Natural killer cell (primary cell): Measurements from ENCODE around the gene SLC25A48. TPM values are rescaled to one million over a fixed set of nuclear protein-coding genes. Genes with fewer than 3 reads are reported as not detected.

Source experiments
- ATAC-seq, 3 donors: fragments of 150-1000 bp in 2 of 3; fragments of 200-7000 bp in 1 of 3; cut with Tn5 transposase; 1 replicate in 1 of 3; 2 replicates in 2 of 3; pipeline ENCODE4 v1.10.0; 2021; ENCODE audit warnings: mild to moderate bottlenecking in 2 of 3, moderate library complexity in 2 of 3
- DNase-seq, 2 donors: peaks; one replicate each; pipeline versions ENCODE4 v3.0.0 to v3.0.0-alpha.2; 2013 to 2021; ENCODE audit warnings: mixed read lengths in 1 of 2
- H3K27ac ChIP-seq: one replicate; pipeline ENCODE4 v1.5.1; 2013; ENCODE audit warnings: mild to moderate bottlenecking, low read length
- H3K27me3 ChIP-seq: one replicate; pipeline ENCODE4 v1.6.1; 2013; ENCODE audit warnings: low read length; ENCODE audit not compliant: control insufficient read depth, insufficient read depth
- H3K36me3 ChIP-seq: one replicate; pipeline ENCODE4 v1.6.1; 2013; ENCODE audit warnings: low read length; ENCODE audit not compliant: control insufficient read depth, insufficient read depth
- H3K4me1 ChIP-seq: one replicate; pipeline ENCODE4 v1.6.1; 2013; ENCODE audit warnings: low read length; ENCODE audit not compliant: control insufficient read depth, insufficient read depth
- H3K4me3 ChIP-seq: one replicate; pipeline ENCODE4 v1.5.1; 2013; ENCODE audit warnings: low read length
- H3K9me3 ChIP-seq: one replicate; pipeline ENCODE4 v1.6.1; 2013; ENCODE audit warnings: low read length; ENCODE audit not compliant: control insufficient read depth, insufficient read depth
- H3K27ac Mint-ChIP-seq, 2 donors: one replicate each; pipeline ENCODE4 v1.8.0; 2022; ENCODE audit warnings: mild to moderate bottlenecking in 2 of 2, mixed read lengths in 2 of 2, moderate library complexity in 1 of 2
- H3K27me3 Mint-ChIP-seq, 2 donors: one replicate each; pipeline ENCODE4 v1.8.0; 2022; ENCODE audit warnings: low read depth in 2 of 2, mixed read lengths in 2 of 2
- H3K36me3 Mint-ChIP-seq: one replicate; pipeline ENCODE4 v1.8.0; 2022; ENCODE audit warnings: mixed read lengths
- H3K4me1 Mint-ChIP-seq, 2 donors: one replicate each; pipeline ENCODE4 v1.8.0; 2022; ENCODE audit warnings: mixed read lengths in 2 of 2
- H3K4me3 Mint-ChIP-seq: one replicate; pipeline ENCODE4 v1.8.0; 2022; ENCODE audit warnings: mild to moderate bottlenecking, moderate library complexity, mixed read lengths
- H3K9me3 Mint-ChIP-seq, 2 donors: one replicate each; pipeline ENCODE4 v1.8.0; 2022; ENCODE audit warnings: mixed read lengths in 2 of 2
- whole genome bisulfite sequencing: methylation state at CpG from one replicate; pipeline ENCODE4 v1.1.7; 2013; ENCODE audit warnings: missing lambda C conversion rate; ENCODE audit not compliant: insufficient coverage; 5-methylcytosine and 5-hydroxymethylcytosine counted together
- intact Hi-C: fragments of 100-400 bp; cut with micrococcal nuclease; formaldehyde crosslinking; loops from one replicate; pipeline ENCODE4 v1.14.2; 2022
- total RNA-seq, 4 donors: library from RNA; stranded (reverse); fragments of 120-200 nt in 1 of 4; gene quantifications; one replicate each; pipeline versions ENCODE4 v1.2.3 to v1.2.4, GENCODE V29; 2013 to 2022
- TF ChIP-seq, protein P1 (sequence below): fragments of 200-600 bp; IDR thresholded peaks from one replicate; pipeline ENCODE4 v1.8.0; 2022; ENCODE audit warnings: antibody characterized with exemption

Gene SLC25A48
- total RNA-seq, 3 donors from 2014 or later (not counting 1 experiment from before 2014, with no cell fraction given) = not detected

DNA sequence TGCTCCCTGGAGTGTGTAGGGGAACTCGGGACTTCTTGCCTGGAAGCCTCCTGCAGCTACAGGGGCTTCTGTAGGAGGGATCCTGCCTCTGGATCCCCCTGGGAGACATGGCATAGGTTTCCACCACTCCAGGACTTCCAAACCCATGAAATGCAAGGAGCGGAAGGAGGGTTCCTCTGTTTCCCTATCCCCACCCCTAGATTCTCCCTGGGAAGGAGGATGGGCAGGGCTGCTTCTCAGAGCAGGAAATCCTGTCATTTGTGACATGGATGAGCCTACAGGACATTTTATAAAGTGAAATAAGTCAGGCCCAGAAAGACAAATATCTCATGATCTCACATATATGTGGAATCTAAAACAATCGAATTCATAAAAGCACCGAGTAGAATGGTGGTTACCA lies 23.5 kb upstream of the SLC25A48 start:
- H3K36me3 Mint-ChIP-seq = no peaks in the 10 kb centered on the region
- H3K27ac Mint-ChIP-seq = no peak overlapping the region
- TF ChIP-seq, protein P1, sequence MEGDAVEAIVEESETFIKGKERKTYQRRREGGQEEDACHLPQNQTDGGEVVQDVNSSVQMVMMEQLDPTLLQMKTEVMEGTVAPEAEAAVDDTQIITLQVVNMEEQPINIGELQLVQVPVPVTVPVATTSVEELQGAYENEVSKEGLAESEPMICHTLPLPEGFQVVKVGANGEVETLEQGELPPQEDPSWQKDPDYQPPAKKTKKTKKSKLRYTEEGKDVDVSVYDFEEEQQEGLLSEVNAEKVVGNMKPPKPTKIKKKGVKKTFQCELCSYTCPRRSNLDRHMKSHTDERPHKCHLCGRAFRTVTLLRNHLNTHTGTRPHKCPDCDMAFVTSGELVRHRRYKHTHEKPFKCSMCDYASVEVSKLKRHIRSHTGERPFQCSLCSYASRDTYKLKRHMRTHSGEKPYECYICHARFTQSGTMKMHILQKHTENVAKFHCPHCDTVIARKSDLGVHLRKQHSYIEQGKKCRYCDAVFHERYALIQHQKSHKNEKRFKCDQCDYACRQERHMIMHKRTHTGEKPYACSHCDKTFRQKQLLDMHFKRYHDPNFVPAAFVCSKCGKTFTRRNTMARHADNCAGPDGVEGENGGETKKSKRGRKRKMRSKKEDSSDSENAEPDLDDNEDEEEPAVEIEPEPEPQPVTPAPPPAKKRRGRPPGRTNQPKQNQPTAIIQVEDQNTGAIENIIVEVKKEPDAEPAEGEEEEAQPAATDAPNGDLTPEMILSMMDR = no peak
- no peaks in the 10 kb centered on the region for H3K4me1 Mint-ChIP-seq
- no peak for ATAC-seq
- WGBS = 94% methylated on average over 3 of the region's 4 CpGs
- intact Hi-C loops = no loop called here
- Histone ChIP-seq H3K27me3 (no peaks in the 10 kb centered on the region), H3K27ac (no peak overlapping the region), H3K4me3 (no peak overlapping the region), H3K4me1 (no peaks in the 10 kb centered on the region), H3K9me3 (no peaks in the 10 kb centered on the region), H3K36me3 (no peaks in the 10 kb centered on the region)
- H3K9me3 Mint-ChIP-seq = no peaks in the 10 kb centered on the region
- H3K27me3 Mint-ChIP-seq = peaks cover 15 to 19% of the 10 kb centered on the region in 2 donors
- DNase-seq = no peak
- H3K4me3 Mint-ChIP-seq = no peak overlapping the region

GRCh38 chr5:135813758-135814157 lies 20.7 kb upstream of the SLC25A48 start:
- Mint-ChIP-seq H3K9me3 (no peaks in the 10 kb centered on the region), H3K4me3 (no peak overlapping the region), H3K27me3 (peaks cover 14 to 23% of the 10 kb centered on the region in 2 donors), H3K4me1 (no peaks in the 10 kb centered on the region), H3K27ac (no peak overlapping the region), H3K36me3 (no peaks in the 10 kb centered on the region)
- Histone ChIP-seq H3K36me3 (no peaks in the 10 kb centered on the region), H3K9me3 (no peaks in the 10 kb centered on the region), H3K4me1 (no peaks in the 10 kb centered on the region), H3K4me3 (no peak overlapping the region), H3K27me3 (no peaks in the 10 kb centered on the region), H3K27ac (no peak overlapping the region)
- TF ChIP-seq, protein P1 = no peak
- DNase-seq (no peak), ATAC-seq (no peak)
- intact Hi-C loops = no loop called here
- 91% methylated on average over 6 of the region's 7 CpGs for WGBS

DNA sequence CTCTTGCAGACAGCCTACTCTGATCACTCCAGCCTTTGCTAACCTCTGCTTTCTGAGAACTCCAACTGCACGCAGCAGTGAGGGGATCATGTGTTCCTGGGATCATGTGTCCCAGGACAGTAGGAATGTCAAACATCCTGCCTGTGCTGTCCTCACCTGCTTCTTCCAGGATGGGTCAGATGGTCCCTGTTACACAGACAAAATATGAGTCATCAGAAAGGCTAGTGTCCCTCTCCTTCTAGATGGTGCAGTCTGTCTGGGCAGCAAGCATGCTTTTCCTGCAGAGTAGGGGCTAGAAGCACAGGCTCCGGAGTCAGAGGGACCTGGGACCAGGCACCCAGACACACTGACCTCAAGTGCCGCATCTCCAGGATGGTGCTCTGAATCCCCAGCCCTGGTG lies 20.1 kb upstream of the SLC25A48 start:
- Mint-ChIP-seq H3K27me3 (peaks cover 14 to 23% of the 10 kb centered on the region in 2 donors), H3K4me3 (no peak overlapping the region), H3K4me1 (no peaks in the 10 kb centered on the region), H3K27ac (no peak overlapping the region), H3K36me3 (no peaks in the 10 kb centered on the region), H3K9me3 (no peaks in the 10 kb centered on the region)
- 86% methylated on average over 3 of the region's 3 CpGs for WGBS
- Histone ChIP-seq H3K4me1 (no peaks in the 10 kb centered on the region), H3K27ac (no peak overlapping the region), H3K36me3 (no peaks in the 10 kb centered on the region), H3K4me3 (no peak overlapping the region), H3K9me3 (no peaks in the 10 kb centered on the region), H3K27me3 (no peaks in the 10 kb centered on the region)
- intact Hi-C loops = no loop called here
- ATAC-seq = no peak
- TF ChIP-seq, protein P1 = no peak
- DNase-seq = no peak

- H3K9me3 ChIP-seq = no peaks in the 10 kb centered on the region
- H3K4me3 Mint-ChIP-seq = no peak overlapping the region
- no peaks in the 10 kb centered on the region for H3K27me3 ChIP-seq
- H3K4me1 ChIP-seq = no peaks in the 10 kb centered on the region
- no peak overlapping the region for H3K4me3 ChIP-seq
- H3K27ac Mint-ChIP-seq = no peak overlapping the region
- no peak overlapping the region for H3K27ac ChIP-seq
- WGBS = 71% methylated on average over 3 of the region's 3 CpGs
- H3K9me3 Mint-ChIP-seq = no peaks in the 10 kb centered on the region
- no peaks in the 10 kb centered on the region for H3K36me3 ChIP-seq
- TF ChIP-seq, protein P1 = no peak
- intact Hi-C loops = no loop called here
- DNase-seq (no peak), ATAC-seq (no peak)
- H3K4me1 Mint-ChIP-seq = no peaks in the 10 kb centered on the region
- peaks cover 10 to 18% of the 10 kb centered on the region in 2 donors for H3K27me3 Mint-ChIP-seq
- no peaks in the 10 kb centered on the region for H3K36me3 Mint-ChIP-seq
Observed at GRCh38 chr5:135814812-135815211, 19.7 kb upstream of the SLC25A48 start.
